Hematopoietic multipotent progenitor cell treated with erythropoietin and hydrocortisone succinate and interleukin-3 and kit ligand, for 17 days (in vitro differentiated cells): ENCODE results near the gene UBE2H.
"Not testable (repeated sequence)": the region's sequence is repeated elsewhere in the genome, so short reads cannot be mapped to it uniquely, and the experiment has no call there.

Source experiments
- DNase-seq: peaks from one replicate; pipeline ENCODE4 v3.0.0-alpha.2; 2015; ENCODE audit warnings: low spot score

Gene UBE2H

DNA sequence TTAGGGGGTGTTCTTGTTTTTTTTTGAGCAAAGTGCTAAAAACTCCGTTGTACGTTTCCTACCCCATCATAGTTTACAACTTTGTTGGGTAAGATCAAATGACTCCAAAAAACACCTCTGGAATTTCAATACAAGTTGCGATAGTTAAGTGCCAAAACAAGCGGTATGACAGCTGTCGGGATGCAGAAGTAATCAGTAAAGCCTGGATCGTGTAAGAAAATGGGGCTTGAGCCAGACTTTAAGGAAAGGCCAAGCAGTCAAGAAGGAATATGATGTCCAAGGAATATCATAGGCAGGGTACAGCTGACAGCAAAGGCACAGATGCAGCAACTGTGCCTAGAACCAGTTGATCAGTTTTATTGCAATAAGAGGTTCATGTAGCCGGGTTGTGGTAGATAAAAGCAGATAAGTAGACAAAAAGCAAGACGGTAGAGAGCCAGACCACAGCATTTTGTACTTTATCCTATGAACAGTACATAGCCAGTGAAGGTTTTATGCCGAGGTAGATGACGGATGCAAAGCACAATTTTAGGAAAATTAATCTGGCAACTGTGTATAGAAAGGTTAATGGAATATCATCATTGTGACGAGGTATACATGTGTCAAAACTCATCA is 45.5 kb downstream of the UBE2H start:
- DNase-seq = no peak

- no peak for DNase-seq
Observed at GRCh38 chr7:129906700-129907099, 46.1 kb downstream of the UBE2H start.

- DNase-seq = no peak
Observed at GRCh38 chr7:129903935-129904334, 48.8 kb downstream of the UBE2H start.

GRCh38 chr7:129902788-129903422 is 49.9 kb downstream of the UBE2H start:
- no peak for DNase-seq

GRCh38 chr7:129898502-129899160 is 54.1 kb downstream of the UBE2H start:
- DNase-seq = no peak

GRCh38 chr7:129898007-129898406 is 54.8 kb downstream of the UBE2H start:
- DNase-seq = no peak

- no peak for DNase-seq
Observed at GRCh38 chr7:129896568-129897382, 56.0 kb downstream of the UBE2H start.

- DNase-seq = not testable (repeated sequence)
Observed at GRCh38 chr7:129894184-129894583, 58.6 kb downstream of the UBE2H start.

GRCh38 chr7:129890090-129890489 is 62.7 kb downstream of the UBE2H start:
- no peak for DNase-seq

DNA sequence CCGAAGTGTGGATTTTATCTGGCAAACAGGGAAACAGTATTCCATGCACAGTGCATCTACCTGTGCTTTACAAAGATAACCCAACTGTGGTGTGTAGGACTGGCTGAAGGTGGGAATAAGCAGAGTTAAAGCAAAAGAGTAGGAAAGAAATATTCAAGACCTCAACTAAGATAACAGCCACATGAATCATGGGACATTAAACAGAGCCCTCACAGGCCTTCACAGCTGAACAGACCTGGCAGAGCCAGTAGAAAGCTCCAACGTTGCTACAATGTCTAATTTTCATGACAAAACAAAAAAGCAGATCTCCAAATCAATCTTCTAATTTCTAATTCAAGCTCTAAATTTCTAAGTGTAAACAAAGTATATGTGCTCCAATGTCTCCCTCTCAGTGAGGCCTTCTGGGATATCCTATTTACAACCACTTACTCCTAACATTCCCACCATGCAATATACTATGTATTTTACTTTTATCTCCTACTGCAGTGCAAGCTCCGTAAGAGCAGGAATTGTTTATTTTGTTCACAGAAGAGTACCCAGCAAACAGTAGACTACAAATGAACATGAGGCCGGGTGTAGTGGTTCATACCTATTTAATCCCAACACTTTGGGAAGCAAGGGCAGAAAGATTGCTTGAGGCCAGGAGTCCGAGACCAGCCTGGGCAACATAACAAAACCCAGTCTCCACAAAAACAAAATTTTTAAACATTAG is 63.5 kb downstream of the UBE2H start:
- no peak for DNase-seq

GRCh38 chr7:129887865-129888264 is 64.9 kb downstream of the UBE2H start:
- no peak for DNase-seq

- DNase-seq = no peak
Observed at GRCh38 chr7:129886818-129887186, 66.0 kb downstream of the UBE2H start.

GRCh38 chr7:129886167-129886817 is 66.5 kb downstream of the UBE2H start:
- DNase-seq = no peak

GRCh38 chr7:129884495-129884894 is 68.3 kb downstream of the UBE2H start:
- DNase-seq = no peak

DNA sequence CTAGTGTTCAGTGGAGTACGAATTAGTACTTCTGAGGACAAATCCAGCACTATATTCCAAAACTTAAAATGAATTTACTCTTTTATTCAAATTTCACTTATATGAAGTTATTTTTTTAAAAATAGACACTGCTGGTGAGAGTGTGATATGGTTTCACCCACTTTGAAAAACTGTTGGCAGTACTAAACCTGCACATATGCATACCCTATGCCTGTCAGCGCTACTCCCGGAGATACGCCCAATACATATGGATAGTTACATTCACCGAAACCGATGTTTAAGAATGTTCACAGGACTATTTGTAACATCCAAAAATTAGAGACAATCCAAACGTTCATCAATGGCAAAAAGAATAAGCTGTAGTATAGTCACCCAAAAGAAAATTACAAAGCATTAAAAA is 69.6 kb downstream of the UBE2H start:
- DNase-seq = no peak

DNA sequence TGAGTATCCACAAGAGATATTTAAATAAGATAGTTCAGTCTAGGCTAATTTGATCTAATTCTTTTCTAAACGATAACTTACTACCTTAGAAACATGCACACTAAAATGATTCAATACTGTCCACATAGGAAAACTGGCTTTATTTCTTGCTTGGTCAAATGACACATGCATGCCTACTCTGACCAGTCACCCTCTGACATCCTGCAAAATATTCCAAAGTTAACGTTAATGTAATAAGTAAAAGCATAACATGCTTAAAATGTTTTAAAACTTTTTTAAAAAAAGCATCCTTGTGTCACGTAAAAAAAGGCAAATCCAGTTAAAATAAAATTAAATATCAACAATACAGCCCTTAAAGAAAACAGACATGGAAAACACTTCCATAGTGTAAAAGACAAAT is 70.2 kb downstream of the UBE2H start:
- DNase-seq = no peak

DNA sequence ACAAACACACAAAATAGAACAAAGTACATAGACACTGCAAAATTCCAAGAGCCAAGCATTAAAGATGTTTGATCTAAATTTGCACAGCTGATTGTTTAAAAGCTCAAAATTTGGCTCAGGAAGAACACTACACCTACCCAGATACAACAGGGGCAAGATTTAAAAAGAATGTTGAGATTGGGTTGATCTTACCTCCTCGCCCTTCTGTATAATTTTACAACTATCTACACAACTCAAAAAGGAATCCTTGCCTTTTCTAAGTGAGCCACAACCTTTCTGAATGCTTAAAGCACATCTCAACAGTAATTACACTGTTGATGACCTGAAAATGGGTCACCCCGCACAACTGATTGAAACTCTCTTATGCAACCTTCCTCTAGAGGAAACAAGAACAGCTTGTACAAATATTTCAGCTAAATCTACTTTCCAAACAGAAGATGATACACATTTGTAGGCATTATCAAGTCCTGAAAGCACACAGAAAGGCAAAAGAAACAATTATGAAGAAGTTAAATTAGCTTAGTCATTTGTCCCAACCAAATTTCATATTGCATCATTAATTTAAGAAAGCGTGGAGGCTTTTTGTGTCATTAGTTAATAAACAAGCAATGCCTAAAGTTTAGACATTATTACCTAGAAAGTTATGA is 75.5 kb downstream of the UBE2H start:
- no peak for DNase-seq

DNA sequence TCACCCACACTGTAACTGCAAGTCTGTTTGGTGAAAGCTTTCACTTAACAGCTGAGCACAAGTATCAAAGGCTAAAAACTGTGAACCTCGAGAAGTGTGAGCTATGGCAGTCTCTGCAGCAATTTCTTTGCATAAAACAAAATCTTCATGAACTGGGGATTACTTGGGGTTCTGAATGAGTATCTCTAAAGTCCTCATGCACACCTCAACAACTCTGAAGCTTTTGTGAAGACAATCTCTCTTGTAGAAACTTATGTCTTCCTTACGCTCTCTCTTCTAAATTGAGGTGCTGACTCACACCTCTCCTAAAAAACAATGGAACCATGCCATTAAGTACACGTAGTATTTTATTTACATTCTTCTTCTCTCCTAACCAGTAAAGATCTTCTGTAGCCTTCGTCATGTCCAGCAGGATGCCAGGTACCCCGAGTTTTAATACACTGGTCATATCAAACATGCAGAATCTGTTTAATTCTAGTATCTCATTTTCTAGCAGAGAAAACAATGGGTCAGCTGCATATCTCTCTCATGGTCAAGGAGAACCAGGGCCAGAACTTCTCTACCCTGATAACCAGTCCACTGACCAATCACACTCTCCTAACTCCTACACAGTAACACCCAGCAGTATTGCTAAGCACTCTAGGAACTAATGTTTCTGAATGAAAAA is 76.9 kb downstream of the UBE2H start:
- no peak for DNase-seq

- DNase-seq = no peak
Observed at GRCh38 chr7:129875160-129875559, 77.6 kb downstream of the UBE2H start.

- DNase-seq = no peak
Observed at GRCh38 chr7:129874722-129875121, 78.0 kb downstream of the UBE2H start.

GRCh38 chr7:129872054-129872453 is 80.7 kb downstream of the UBE2H start:
- DNase-seq = no peak
